DOHH2 (cell line): ENCODE data around the gene TBL1X.

ENCODE experiments used
- H3F3A ChIP-seq: fragments of 200-600 bp; sonication (generic), shearing (Covaris generic); 2 replicates; pipeline ENCODE4 v1.6.0; 2016; ENCODE audit warnings: antibody characterized with exemption, mild to moderate bottlenecking; ENCODE audit not compliant: control insufficient read depth, insufficient read depth
- H3K27ac ChIP-seq: fragments of 200-600 bp; sonication (generic); 2 replicates; pipeline ENCODE4 v1.5.1; 2014; ENCODE audit warnings: low read depth, mild to moderate bottlenecking, low read length, moderate library complexity
- H3K27me3 ChIP-seq: fragments of 200-600 bp; sonication (generic); 2 replicates; pipeline ENCODE4 v1.6.1; 2014; ENCODE audit warnings: mild to moderate bottlenecking, low read length, mixed read lengths; ENCODE audit not compliant: control insufficient read depth
- H3K36me3 ChIP-seq: fragments of 200-600 bp; sonication (generic); 2 replicates; pipeline ENCODE4 v1.6.1; 2014; ENCODE audit warnings: mild to moderate bottlenecking, low read length, moderate library complexity, mixed read lengths; ENCODE audit not compliant: control insufficient read depth
- H3K4me1 ChIP-seq: fragments of 200-600 bp; sonication (generic); 2 replicates; pipeline ENCODE4 v1.6.1; 2014; ENCODE audit warnings: mild to moderate bottlenecking, low read length, mixed read lengths; ENCODE audit not compliant: control insufficient read depth
- H3K4me2 ChIP-seq: fragments of 200-600 bp; sonication (generic); 2 replicates; pipeline ENCODE4 v1.6.0; 2014; ENCODE audit warnings: mild to moderate bottlenecking, low read length, moderate library complexity
- H3K4me3 ChIP-seq: fragments of 200-600 bp; sonication (generic); 2 replicates; pipeline ENCODE4 v1.5.1; 2014; ENCODE audit warnings: mild to moderate bottlenecking, low read length, mixed read lengths
- H3K79me2 ChIP-seq: fragments of 200-600 bp; sonication (generic); 2 replicates; pipeline ENCODE4 v1.6.1; 2014; ENCODE audit warnings: mild to moderate bottlenecking, low read length, mixed read lengths; ENCODE audit not compliant: control insufficient read depth
- H3K9me2 ChIP-seq: fragments of 200-600 bp; sonication (generic); replicated peaks from 2 replicates; pipeline ENCODE4 v1.6.1; 2014; ENCODE audit warnings: mild to moderate bottlenecking, low read length, mixed read lengths; ENCODE audit not compliant: control insufficient read depth
- H3K9me3 ChIP-seq: fragments of 200-600 bp; sonication (generic); 2 replicates; pipeline ENCODE4 v1.6.1; 2014; ENCODE audit warnings: antibody characterized with exemption, low read length, mixed read lengths; ENCODE audit not compliant: control insufficient read depth, insufficient read depth
- H4K20me1 ChIP-seq: fragments of 200-600 bp; sonication (generic); 2 replicates; pipeline ENCODE4 v1.6.0; 2014; ENCODE audit warnings: low read depth, mild to moderate bottlenecking, antibody characterized with exemption, low read length, moderate library complexity; ENCODE audit not compliant: control insufficient read depth, insufficient read depth
- EZH2phosphoT487 ChIP-seq: fragments of 200-600 bp; sonication (generic); IDR thresholded peaks from 2 replicates; pipeline ENCODE4 v1.6.1; 2017; ENCODE audit warnings: borderline replicate concordance, mild to moderate bottlenecking, antibody characterized with exemption, low read length, moderate library complexity, mixed read lengths
- TF ChIP-seq, protein P1 (sequence below): fragments of 200-600 bp; sonication (generic); IDR thresholded peaks from one replicate; pipeline ENCODE4 v1.5.1; 2014; ENCODE audit warnings: antibody characterized with exemption, mild to moderate bottlenecking, low read depth, low read length; ENCODE audit not compliant: poor library complexity, severe bottlenecking

Gene TBL1X

DNA sequence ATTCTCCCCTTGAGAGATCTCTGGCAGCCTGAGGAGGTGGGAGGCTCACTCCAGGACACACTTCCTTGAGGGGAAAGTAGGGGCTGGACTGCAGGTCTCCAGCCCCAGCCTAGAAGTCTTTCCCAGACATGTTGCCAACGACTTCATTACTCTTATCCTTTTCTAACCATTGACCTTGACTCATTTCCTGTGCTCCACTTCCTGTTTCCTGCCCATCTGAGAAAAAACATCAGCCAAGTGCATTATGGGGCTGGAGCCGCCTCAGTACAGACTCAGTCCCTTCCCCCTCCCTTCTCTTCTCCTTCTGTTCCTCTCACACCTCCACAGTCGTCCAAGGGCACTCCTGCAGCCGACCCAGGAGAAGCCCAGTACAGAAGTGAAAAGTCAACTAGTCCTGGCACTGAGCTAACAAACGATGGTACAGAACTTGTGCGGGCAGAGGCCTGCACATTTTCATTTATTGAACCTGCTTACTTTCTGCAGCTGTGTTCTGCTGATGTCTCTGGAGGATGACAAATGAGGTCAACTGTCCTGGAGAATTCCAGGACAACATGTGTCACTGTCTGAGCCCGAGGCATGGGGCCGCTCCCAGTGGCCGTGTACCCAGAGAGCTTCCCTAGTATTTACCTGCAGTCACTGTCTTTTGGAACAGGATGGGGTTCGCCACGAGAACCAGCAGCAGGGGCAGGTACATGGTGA lies 280.7 kb downstream of the TBL1X start:
- Histone ChIP-seq H3K36me3 (no peaks in the 10 kb centered on the region), H3K9me2 (no peaks in the 10 kb centered on the region), H3K27ac (no peak overlapping the region), H3K4me1 (peaks cover 11% of the 10 kb centered on the region), H3K4me2 (no peak overlapping the region), H3F3A (no peaks in the 10 kb centered on the region), H3K4me3 (no peak overlapping the region), H3K27me3 (no peaks in the 10 kb centered on the region), H4K20me1 (no peaks in the 10 kb centered on the region), H3K9me3 (peaks cover 3% of the 10 kb centered on the region; the same call in 1 of the 2 replicates), H3K79me2 (no peaks in the 10 kb centered on the region)
- TF ChIP-seq, protein P1, sequence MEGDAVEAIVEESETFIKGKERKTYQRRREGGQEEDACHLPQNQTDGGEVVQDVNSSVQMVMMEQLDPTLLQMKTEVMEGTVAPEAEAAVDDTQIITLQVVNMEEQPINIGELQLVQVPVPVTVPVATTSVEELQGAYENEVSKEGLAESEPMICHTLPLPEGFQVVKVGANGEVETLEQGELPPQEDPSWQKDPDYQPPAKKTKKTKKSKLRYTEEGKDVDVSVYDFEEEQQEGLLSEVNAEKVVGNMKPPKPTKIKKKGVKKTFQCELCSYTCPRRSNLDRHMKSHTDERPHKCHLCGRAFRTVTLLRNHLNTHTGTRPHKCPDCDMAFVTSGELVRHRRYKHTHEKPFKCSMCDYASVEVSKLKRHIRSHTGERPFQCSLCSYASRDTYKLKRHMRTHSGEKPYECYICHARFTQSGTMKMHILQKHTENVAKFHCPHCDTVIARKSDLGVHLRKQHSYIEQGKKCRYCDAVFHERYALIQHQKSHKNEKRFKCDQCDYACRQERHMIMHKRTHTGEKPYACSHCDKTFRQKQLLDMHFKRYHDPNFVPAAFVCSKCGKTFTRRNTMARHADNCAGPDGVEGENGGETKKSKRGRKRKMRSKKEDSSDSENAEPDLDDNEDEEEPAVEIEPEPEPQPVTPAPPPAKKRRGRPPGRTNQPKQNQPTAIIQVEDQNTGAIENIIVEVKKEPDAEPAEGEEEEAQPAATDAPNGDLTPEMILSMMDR, result no peak
- no peak for TF ChIP-seq EZH2phosphoT487

DNA sequence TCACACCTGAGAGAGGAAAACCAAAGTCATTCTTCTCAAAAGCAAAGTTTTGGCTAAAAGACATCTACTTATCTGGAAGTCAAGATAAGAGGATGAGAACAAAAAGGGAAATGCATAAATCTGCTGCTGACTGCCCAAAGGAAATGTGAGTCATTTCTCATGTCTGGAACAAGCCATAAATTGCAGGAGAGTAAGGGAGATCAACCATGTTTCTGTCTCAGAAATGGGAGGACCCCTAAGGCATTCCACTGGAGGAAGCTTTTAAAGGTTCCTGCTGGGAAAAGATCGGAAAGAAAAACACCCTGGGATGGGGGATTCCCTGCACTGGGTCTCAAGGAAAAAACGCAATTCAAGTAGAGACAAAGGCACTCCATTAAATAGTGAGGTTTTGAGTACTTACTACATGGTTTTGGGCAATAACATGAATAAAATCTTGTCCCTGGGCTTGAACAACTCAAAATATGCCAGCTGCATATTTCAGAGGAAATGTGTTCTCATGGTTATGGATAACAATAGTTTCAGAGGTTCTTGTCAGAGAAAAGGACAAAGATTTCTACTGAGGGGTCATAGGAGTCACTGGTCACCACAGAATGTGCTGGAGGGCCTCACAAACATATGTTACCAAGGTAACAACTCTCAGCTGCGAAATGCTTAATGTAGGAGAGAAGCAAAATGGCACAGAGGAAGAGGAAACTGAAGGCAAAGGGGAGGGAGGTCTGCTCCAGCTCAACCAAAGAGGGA lies 281.5 kb downstream of the TBL1X start:
- H3F3A ChIP-seq, result no peaks in the 10 kb centered on the region
- no peak overlapping the region for H3K27ac ChIP-seq
- no peaks in the 10 kb centered on the region for H3K27me3 ChIP-seq
- TF ChIP-seq, protein P1, result no peak
- TF ChIP-seq EZH2phosphoT487, result no peak
- H3K36me3 ChIP-seq, result no peaks in the 10 kb centered on the region
- H4K20me1 ChIP-seq, result no peaks in the 10 kb centered on the region
- H3K9me2 ChIP-seq, result no peaks in the 10 kb centered on the region
- no peaks in the 10 kb centered on the region for H3K79me2 ChIP-seq
- no peak overlapping the region for H3K4me3 ChIP-seq
- H3K9me3 ChIP-seq, result peaks cover 3% of the 10 kb centered on the region; the same call in 1 of the 2 replicates
- H3K4me2 ChIP-seq, result no peak overlapping the region
- H3K4me1 ChIP-seq, result peaks cover 11% of the 10 kb centered on the region

DNA sequence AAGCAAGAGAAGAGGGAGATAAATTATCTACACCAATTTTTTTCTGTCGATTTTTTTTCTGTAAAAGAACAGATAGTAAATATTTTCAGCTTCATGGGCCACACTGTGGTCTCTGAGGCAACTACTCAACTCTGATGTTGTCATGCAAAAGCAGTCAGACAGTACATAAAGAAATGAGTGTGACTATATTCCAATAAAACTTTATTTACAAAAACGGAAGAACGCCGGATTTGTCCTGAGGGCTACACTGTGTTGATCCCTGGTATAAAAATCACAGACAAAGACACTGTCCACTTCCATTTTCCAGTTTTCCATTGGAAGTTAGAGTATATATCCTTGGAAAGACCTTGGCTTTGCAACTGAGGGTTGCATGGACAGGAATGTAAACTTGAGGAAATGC lies 282.8 kb downstream of the TBL1X start:
- Histone ChIP-seq H3K9me2 (no peaks in the 10 kb centered on the region), H4K20me1 (no peaks in the 10 kb centered on the region), H3F3A (no peaks in the 10 kb centered on the region), H3K27ac (no peak overlapping the region), H3K4me3 (no peak overlapping the region), H3K4me1 (peaks cover 11% of the 10 kb centered on the region), H3K27me3 (no peaks in the 10 kb centered on the region), H3K9me3 (peaks cover 3% of the 10 kb centered on the region; the same call in 1 of the 2 replicates), H3K79me2 (no peaks in the 10 kb centered on the region), H3K36me3 (no peaks in the 10 kb centered on the region), H3K4me2 (no peak overlapping the region)
- TF ChIP-seq, protein P1, result no peak
- no peak for TF ChIP-seq EZH2phosphoT487
